Upper lobe of left lung (tissue), 6 donors: ENCODE results near the gene HNRNPC. TPM values are rescaled to one million over a fixed set of nuclear protein-coding genes. Genes with fewer than 3 reads are reported as not detected.

ENCODE experiments used
- ATAC-seq, 2 donors: fragments of 200-7000 bp; cut with Tn5 transposase; one replicate each; pipeline ENCODE4 v1.9.1; 2022; ENCODE audit warnings: mild to moderate bottlenecking in 2 of 2, moderate library complexity in 2 of 2; ENCODE audit not compliant: low FRiP score in 2 of 2
- DNase-seq, 2 donors: peaks; one replicate each; pipeline ENCODE4 v3.0.0-alpha.2; 2019 to 2020
- H3K27ac ChIP-seq, 4 donors: fragments of 200-600 bp; sonication (generic); one replicate each; pipeline ENCODE4 v1.5.1; 2016 to 2019
- H3K27me3 ChIP-seq, 4 donors: fragments of 200-600 bp; sonication (generic); one replicate each; pipeline ENCODE4 v1.5.1; 2017 to 2019
- H3K36me3 ChIP-seq, 4 donors: fragments of 200-600 bp; sonication (generic); one replicate each; pipeline ENCODE4 v1.5.1; 2016 to 2019
- H3K4me1 ChIP-seq, 4 donors: fragments of 200-600 bp; sonication (generic); one replicate each; pipeline ENCODE4 v1.5.1; 2018 to 2019
- H3K4me3 ChIP-seq, 4 donors: fragments of 200-600 bp; sonication (generic); one replicate each; pipeline ENCODE4 v1.5.1; 2017 to 2019; ENCODE audit warnings: mild to moderate bottlenecking in 2 of 4, moderate library complexity in 1 of 4
- H3K9me3 ChIP-seq, 4 donors: fragments of 200-600 bp; sonication (generic); one replicate each; pipeline ENCODE4 v1.5.1; 2018 to 2019
- EP300 ChIP-seq, 4 donors: sonication (generic); formaldehyde crosslinking; IDR thresholded peaks; one replicate each; pipeline ENCODE4 v1.5.1; 2017; ENCODE audit warnings: antibody characterized with exemption in 4 of 4, control low read depth in 2 of 4
- POLR2A ChIP-seq, 4 donors: fragments of 450-650 bp; IDR thresholded peaks; one replicate each; pipeline ENCODE4 v1.5.1; 2016 to 2017; ENCODE audit warnings: antibody characterized with exemption in 4 of 4, mild to moderate bottlenecking in 2 of 4
- POLR2AphosphoS5 ChIP-seq, 2 donors: sonication (generic); formaldehyde crosslinking; IDR thresholded peaks; one replicate each; pipeline ENCODE4 v1.5.1; 2017; ENCODE audit warnings: antibody characterized with exemption in 2 of 2
- WGBS, 2 donors: methylation state at CpG; one replicate each; pipeline ENCODE4 v1.1.5; 2017 to 2018; 5-methylcytosine and 5-hydroxymethylcytosine counted together
- total RNA-seq, 6 donors: library from RNA; depleted of rRNA in 4 of 6; stranded (reverse); fragments of >200 nt in 4 of 6; gene quantifications; one replicate each; pipeline versions ENCODE4 v1.1.0 to v1.2.1, GENCODE V29; 2016 to 2021
- TF ChIP-seq, protein P1 (sequence below), 6 experiments: fragments of 450-650 bp in 4 of 6; fragments of 200-600 bp in 2 of 6; sonication (generic) in 2 of 6; IDR thresholded peaks; one replicate each; pipeline ENCODE4 v1.5.1; 2016 to 2019; ENCODE audit warnings: antibody characterized with exemption in 6 of 6
- donor health status: DM: no; HTN: no; CAD: no; lungs with moderate emphysema.
- donor health status: DM: no; HTN: yes; CAD: no; lungs with severe emphysema.

Gene HNRNPC
- total RNA-seq, 6 donors from 2014 or later = 119 to 390 (median 293) TPM

GRCh38 chr14:21248338-21248737, 20.9 kb downstream of the HNRNPC start:
- H3K27me3 ChIP-seq = no peaks in the 10 kb centered on the region
- no peak for TF ChIP-seq EP300 (IDR thresholded peaks at IDR 0.05)
- TF ChIP-seq POLR2A (IDR thresholded peaks at IDR 0.05) = no peak
- TF ChIP-seq POLR2AphosphoS5 (IDR thresholded peaks at IDR 0.05) = no peak
- ATAC-seq (no peak), DNase-seq (no peak)
- WGBS, 2 donors = 95 to 100% methylated on average over 1 of the region's 1 CpG
- H3K4me3 ChIP-seq = no peak overlapping the region
- peaks cover 0 to 72% (median 31%) of the 10 kb centered on the region in 4 donors for H3K36me3 ChIP-seq
- H3K9me3 ChIP-seq = no peaks in the 10 kb centered on the region
- peaks cover 28 to 48% (median 35%) of the 10 kb centered on the region in 4 donors for H3K4me1 ChIP-seq
- H3K27ac ChIP-seq = no peak overlapping the region

GRCh38 chr14:21245813-21246212, 23.4 kb downstream of the HNRNPC start:
- peaks cover 0 to 64% (median 15%) of the 10 kb centered on the region in 4 donors for H3K36me3 ChIP-seq
- no peaks in the 10 kb centered on the region for H3K9me3 ChIP-seq
- TF ChIP-seq POLR2AphosphoS5 (IDR thresholded peaks at IDR 0.05) = no peak
- no peak for TF ChIP-seq EP300 (IDR thresholded peaks at IDR 0.05)
- no peak for TF ChIP-seq POLR2A (IDR thresholded peaks at IDR 0.05)
- TF ChIP-seq, protein P1, sequence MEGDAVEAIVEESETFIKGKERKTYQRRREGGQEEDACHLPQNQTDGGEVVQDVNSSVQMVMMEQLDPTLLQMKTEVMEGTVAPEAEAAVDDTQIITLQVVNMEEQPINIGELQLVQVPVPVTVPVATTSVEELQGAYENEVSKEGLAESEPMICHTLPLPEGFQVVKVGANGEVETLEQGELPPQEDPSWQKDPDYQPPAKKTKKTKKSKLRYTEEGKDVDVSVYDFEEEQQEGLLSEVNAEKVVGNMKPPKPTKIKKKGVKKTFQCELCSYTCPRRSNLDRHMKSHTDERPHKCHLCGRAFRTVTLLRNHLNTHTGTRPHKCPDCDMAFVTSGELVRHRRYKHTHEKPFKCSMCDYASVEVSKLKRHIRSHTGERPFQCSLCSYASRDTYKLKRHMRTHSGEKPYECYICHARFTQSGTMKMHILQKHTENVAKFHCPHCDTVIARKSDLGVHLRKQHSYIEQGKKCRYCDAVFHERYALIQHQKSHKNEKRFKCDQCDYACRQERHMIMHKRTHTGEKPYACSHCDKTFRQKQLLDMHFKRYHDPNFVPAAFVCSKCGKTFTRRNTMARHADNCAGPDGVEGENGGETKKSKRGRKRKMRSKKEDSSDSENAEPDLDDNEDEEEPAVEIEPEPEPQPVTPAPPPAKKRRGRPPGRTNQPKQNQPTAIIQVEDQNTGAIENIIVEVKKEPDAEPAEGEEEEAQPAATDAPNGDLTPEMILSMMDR (IDR thresholded peaks at IDR 0.05) = no peak
- no peaks in the 10 kb centered on the region for H3K27me3 ChIP-seq
- ATAC-seq = no peak
- DNase-seq = no peak
- H3K4me3 ChIP-seq = no peak overlapping the region
- H3K27ac ChIP-seq = peak overlapping the region in 1 of 4 donors; percentile 6
- peaks cover 31 to 56% (median 46%) of the 10 kb centered on the region in 4 donors for H3K4me1 ChIP-seq
- 95 to 98% methylated on average over 7 of the region's 7 CpGs for WGBS, 2 donors

DNA sequence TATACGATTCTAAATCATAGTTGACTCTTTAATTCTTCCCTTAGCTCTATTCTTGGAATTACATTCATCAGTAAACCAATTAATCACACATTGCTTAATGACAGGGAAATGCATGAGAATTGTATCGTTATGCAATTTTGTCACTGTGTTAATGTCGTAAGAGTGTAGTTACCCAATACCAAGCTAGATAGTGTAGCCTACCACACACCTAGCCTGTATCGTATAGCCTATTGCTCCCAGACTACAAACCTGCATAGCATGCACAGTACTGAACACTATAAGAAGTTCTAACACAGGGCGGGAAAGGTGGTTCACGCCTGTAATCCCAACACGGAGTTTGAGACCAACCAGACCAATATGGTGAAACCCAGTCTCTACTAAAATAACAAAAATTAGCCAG, 24.7 kb downstream of the HNRNPC start:
- Histone ChIP-seq H3K4me3 (no peak overlapping the region), H3K9me3 (no peaks in the 10 kb centered on the region), H3K36me3 (peaks cover 0 to 52% (median 4%) of the 10 kb centered on the region in 4 donors), H3K4me1 (peaks cover 44 to 68% (median 50%) of the 10 kb centered on the region in 4 donors), H3K27me3 (no peaks in the 10 kb centered on the region), H3K27ac (no peak overlapping the region)
- DNase-seq = no peak
- 56 to 73% methylated on average over 7 of the region's 7 CpGs for WGBS, 2 donors
- peak in 1 of 2 donors; percentile 51 for ATAC-seq
- peak in 1 of 2 donors; percentile 27 for TF ChIP-seq POLR2AphosphoS5 (IDR thresholded peaks at IDR 0.05)
- no peak for TF ChIP-seq POLR2A (IDR thresholded peaks at IDR 0.05)
- peak in 1 of 4 donors; percentile 44 for TF ChIP-seq EP300 (IDR thresholded peaks at IDR 0.05)
- TF ChIP-seq, protein P1 (IDR thresholded peaks at IDR 0.05) = no peak

GRCh38 chr14:21241218-21241819, 27.9 kb downstream of the HNRNPC start:
- peaks cover 41 to 77% (median 56%) of the 10 kb centered on the region in 4 donors for H3K4me1 ChIP-seq
- peaks cover 0 to 65% (median 3%) of the 10 kb centered on the region in 4 donors for H3K36me3 ChIP-seq
- no peak for ATAC-seq

GRCh38 chr14:21240417-21240816, 28.8 kb downstream of the HNRNPC start:
- Histone ChIP-seq H3K36me3 (peaks cover 0 to 62% (median 2%) of the 10 kb centered on the region in 4 donors), H3K9me3 (no peaks in the 10 kb centered on the region), H3K4me1 (peaks cover 36 to 81% (median 54%) of the 10 kb centered on the region in 4 donors), H3K27ac (no peak overlapping the region), H3K27me3 (no peaks in the 10 kb centered on the region), H3K4me3 (no peak overlapping the region)
- ATAC-seq = no peak
- 62 to 77% methylated on average over 2 of the region's 2 CpGs for WGBS, 2 donors
- TF ChIP-seq POLR2AphosphoS5 (IDR thresholded peaks at IDR 0.05) = no peak
- TF ChIP-seq, protein P1 (IDR thresholded peaks at IDR 0.05) = no peak
- TF ChIP-seq EP300 (IDR thresholded peaks at IDR 0.05) = no peak
- no peak for TF ChIP-seq POLR2A (IDR thresholded peaks at IDR 0.05)
- no peak for DNase-seq

More at GRCh38 chr14:21241218-21241819, 27.9 kb downstream of the HNRNPC start:
- DNase-seq = no peak
- H3K27ac ChIP-seq = no peak overlapping the region
- WGBS, 2 donors = 88 to 95% methylated on average over 1 of the region's 1 CpG
- no peaks in the 10 kb centered on the region for H3K9me3 ChIP-seq
- no peaks in the 10 kb centered on the region for H3K27me3 ChIP-seq
- no peak overlapping the region for H3K4me3 ChIP-seq
- TF ChIP-seq EP300 (IDR thresholded peaks at IDR 0.05) = no peak
- TF ChIP-seq, protein P1 (IDR thresholded peaks at IDR 0.05) = peak in 4 of 6 experiments; percentile 13 to 22 (median 18)
